Stomach (tissue), 9 donors: ENCODE measurements around the gene CHRNB4. TPM values are rescaled to one million over a fixed set of nuclear protein-coding genes. Genes with fewer than 3 reads are reported as not detected.

Experiments
- DNase-seq, 2 donors: peaks; one replicate each; pipeline versions ENCODE4 v3.0.0 to v3.0.0-alpha.2; 2013 to 2019
- H3K27ac ChIP-seq, 5 donors: fragments of 200-600 bp in 4 of 5; sonication (generic) in 4 of 5; one replicate each; pipeline ENCODE4 v1.5.1; 2013 to 2019; ENCODE audit warnings: mild to moderate bottlenecking in 1 of 5, moderate library complexity in 1 of 5
- H3K27me3 ChIP-seq, 3 donors: fragments of 200-600 bp; sonication (generic); one replicate each; pipeline ENCODE4 v1.5.1; 2017 to 2019; ENCODE audit warnings: mixed run types in 1 of 3
- H3K36me3 ChIP-seq, 4 donors: fragments of 200-600 bp; sonication (generic); 1 replicate in 3 of 4; 2 replicates in 1 of 4; pipeline ENCODE4 v1.5.1; 2016 to 2019
- H3K4me1 ChIP-seq, 4 donors: fragments of 200-600 bp; sonication (generic); one replicate each; pipeline ENCODE4 v1.5.1; 2016 to 2019
- H3K4me3 ChIP-seq, 4 donors: fragments of 200-600 bp; sonication (generic) in 3 of 4; one replicate each; pipeline ENCODE4 v1.5.1; 2016 to 2019; ENCODE audit warnings: mild to moderate bottlenecking in 1 of 4
- H3K9me3 ChIP-seq, 4 donors: fragments of 200-600 bp; sonication (generic); one replicate each; pipeline ENCODE4 v1.5.1; 2016 to 2019
- CTCF ChIP-seq, 7 experiments: fragments of 450-650 bp in 4 of 7; fragments of 200-600 bp in 3 of 7; sonication (generic) in 3 of 7; IDR thresholded peaks; one replicate each; pipeline ENCODE4 v1.5.1; 2016 to 2019; ENCODE audit warnings: antibody characterized with exemption in 7 of 7, control low read depth in 2 of 7, mild to moderate bottlenecking in 1 of 7
- EP300 ChIP-seq: sonication (generic); formaldehyde crosslinking; IDR thresholded peaks from one replicate; pipeline ENCODE4 v1.6.1; 2017; ENCODE audit warnings: antibody characterized with exemption
- POLR2A ChIP-seq, 4 donors: fragments of 450-650 bp; IDR thresholded peaks; one replicate each; pipeline ENCODE4 v1.6.1; 2016; ENCODE audit warnings: antibody characterized with exemption in 4 of 4, control low read depth in 2 of 4, mild to moderate bottlenecking in 1 of 4, moderate library complexity in 1 of 4
- POLR2AphosphoS5 ChIP-seq, 3 donors: sonication (generic); formaldehyde crosslinking; IDR thresholded peaks; one replicate each; pipeline ENCODE4 v1.6.1; 2016; ENCODE audit warnings: antibody characterized with exemption in 3 of 3
- WGBS, 5 donors: extraction: QIAGEN DNeasy Blood & Tissue Kit in 3 of 5; methylation state at CpG; one replicate each; pipeline versions ENCODE4 v1.1.5 to v1.1.7; 2013 to 2018; 5-methylcytosine and 5-hydroxymethylcytosine counted together
- intact Hi-C: fragments of 100-400 bp; cut with DNase I; formaldehyde crosslinking; loops from one replicate; pipeline ENCODE4 v1.15.1; 2023; ENCODE audit warnings: low total_unique reads
- polyA plus RNA-seq, 3 donors: library from polyadenylated mRNA; stranded (reverse); fragments of 200-250 nt; gene quantifications; one replicate each; pipeline ENCODE4 v1.2.3, GENCODE V29; 2013
- total RNA-seq, 5 donors: library from RNA; depleted of rRNA; stranded (reverse); fragments of >200 nt; gene quantifications; one replicate each; pipeline versions ENCODE4 v1.1.0 to v1.2.3, GENCODE V29; 2014 to 2016
- donor health status: healthy with polysubstance abuse.
- donor health status: Bipolar disorder and iron deficiency.
- donor health status: healthy.

The CHRNB4 gene
- total and polyA plus RNA-seq, 8 donors = 0.78 TPM; not detected in 7

GRCh38 chr15:78673476-78673875 lies 32.5 kb upstream of the CHRNB4 start:
- TF ChIP-seq POLR2AphosphoS5 (IDR thresholded peaks at IDR 0.05) (no peak), EP300 (no peak), POLR2A (IDR thresholded peaks at IDR 0.05) (no peak), CTCF (IDR thresholded peaks at IDR 0.05) (no peak)
- Histone ChIP-seq H3K27me3 (peaks cover 0 to 5% (median 0%) of the 10 kb centered on the region in 3 donors), H3K4me1 (peaks cover 0 to 9% (median 2%) of the 10 kb centered on the region in 4 donors), H3K9me3 (no peaks in the 10 kb centered on the region), H3K36me3 (no peaks in the 10 kb centered on the region), H3K4me3 (no peak overlapping the region), H3K27ac (no peak overlapping the region)
- intact Hi-C loops = no loop called here
- DNase-seq = no peak
- WGBS, 5 donors = 60 to 77% (median 70%) methylated on average over 4 of the region's 4 CpGs

- intact Hi-C loops = no loop called here
- no peak overlapping the region for H3K27ac ChIP-seq
- DNase-seq = no peak
- TF ChIP-seq EP300 (no peak), POLR2A (IDR thresholded peaks at IDR 0.05) (no peak), CTCF (IDR thresholded peaks at IDR 0.05) (no peak), POLR2AphosphoS5 (IDR thresholded peaks at IDR 0.05) (no peak)
- H3K9me3 ChIP-seq = no peaks in the 10 kb centered on the region
- no peak overlapping the region for H3K4me3 ChIP-seq
- peaks cover 0 to 10% (median 0%) of the 10 kb centered on the region in 3 donors for H3K27me3 ChIP-seq
- 81 to 91% (median 89%) methylated on average over 9 of the region's 9 CpGs for WGBS, 5 donors
- H3K4me1 ChIP-seq = peaks cover 0 to 9% (median 2%) of the 10 kb centered on the region in 4 donors
- H3K36me3 ChIP-seq = no peaks in the 10 kb centered on the region
Measured at GRCh38 chr15:78672285-78673014, 31.4 kb upstream of the CHRNB4 start.

- 40 to 55% (median 53%) methylated on average over 6 of the region's 6 CpGs for WGBS, 5 donors
- peaks cover 0 to 10% (median 0%) of the 10 kb centered on the region in 3 donors for H3K27me3 ChIP-seq
- H3K27ac ChIP-seq = no peak overlapping the region
- H3K4me1 ChIP-seq = peaks cover 0 to 9% (median 2%) of the 10 kb centered on the region in 4 donors
- H3K4me3 ChIP-seq = no peak overlapping the region
- no peaks in the 10 kb centered on the region for H3K9me3 ChIP-seq
- intact Hi-C loops = no loop called here
- H3K36me3 ChIP-seq = no peaks in the 10 kb centered on the region
- TF ChIP-seq POLR2AphosphoS5 (IDR thresholded peaks at IDR 0.05) = no peak
- no peak for TF ChIP-seq CTCF (IDR thresholded peaks at IDR 0.05)
- no peak for TF ChIP-seq POLR2A (IDR thresholded peaks at IDR 0.05)
- no peak for TF ChIP-seq EP300
- DNase-seq = peak in 1 of 2 donors; percentile 67
Measured at GRCh38 chr15:78671626-78672211, 30.7 kb upstream of the CHRNB4 start.

- no peak for DNase-seq
- TF ChIP-seq POLR2A (IDR thresholded peaks at IDR 0.05) (no peak), POLR2AphosphoS5 (IDR thresholded peaks at IDR 0.05) (no peak), CTCF (IDR thresholded peaks at IDR 0.05) (no peak), EP300 (no peak)
- 51 to 86% (median 71%) methylated on average over 2 of the region's 2 CpGs for whole genome bisulfite sequencing, 5 donors
- Histone ChIP-seq H3K4me3 (no peak overlapping the region), H3K27ac (no peak overlapping the region), H3K9me3 (no peaks in the 10 kb centered on the region), H3K27me3 (peaks cover 0 to 10% (median 0%) of the 10 kb centered on the region in 3 donors), H3K36me3 (no peaks in the 10 kb centered on the region), H3K4me1 (peaks cover 0 to 9% (median 2%) of the 10 kb centered on the region in 4 donors)
- intact Hi-C loops = no loop called here
Measured at GRCh38 chr15:78668987-78669386, 28.0 kb upstream of the CHRNB4 start.
